H1 (cell line): ENCODE results near the gene RPGRIP1.

Experiments
- ATF3 ChIP-seq: IDR thresholded peaks from 2 replicates; pipeline ENCODE4 v1.6.1; 2011; ENCODE audit warnings: low read depth, mild to moderate bottlenecking, low read length; ENCODE audit not compliant: insufficient read depth
- CBX5 ChIP-seq: fragments of 300-800, 300-1000 bp; sonication (generic); IDR thresholded peaks from 2 replicates; pipeline ENCODE4 v1.7.1; 2016; ENCODE audit warnings: antibody characterized with exemption, low read length, low read depth
- CHD2 ChIP-seq: IDR thresholded peaks from 2 replicates; pipeline ENCODE4 v1.6.1; 2012; ENCODE audit warnings: low read length, improper control_type of control experiment
- CREB1 ChIP-seq: IDR thresholded peaks from 2 replicates; pipeline ENCODE4 v1.6.1; 2012; ENCODE audit warnings: inconsistent platforms
- CTCF ChIP-seq, 3 experiments: IDR thresholded peaks; 1 replicate in 2 of 3; 2 replicates in 1 of 3; pipeline versions ENCODE4 v1.5.1 to v1.6.1; 2011; ENCODE audit warnings: low read length in 3 of 3, mild to moderate bottlenecking in 3 of 3, inconsistent platforms in 2 of 3, low read depth in 1 of 3, moderate library complexity in 1 of 3; ENCODE audit not compliant: insufficient read depth in 1 of 3; ENCODE audit errors: control extremely low read depth in 1 of 3
- KDM4A ChIP-seq: IDR thresholded peaks from one replicate; pipeline ENCODE4 v1.7.1; 2012; ENCODE audit warnings: low read depth, mild to moderate bottlenecking, moderate library complexity, low read length, inconsistent platforms; ENCODE audit not compliant: severe bottlenecking
- SP1 ChIP-seq: IDR thresholded peaks from 2 replicates; pipeline ENCODE4 v1.6.1; 2011; ENCODE audit warnings: low read depth, low read length
- TCF12 ChIP-seq: IDR thresholded peaks from 2 replicates; pipeline ENCODE4 v1.6.1; 2011; ENCODE audit warnings: low read depth, mild to moderate bottlenecking, low read length
- YY1 ChIP-seq: IDR thresholded peaks from 2 replicates; pipeline ENCODE4 v1.6.1; 2011; ENCODE audit warnings: low read depth, mild to moderate bottlenecking, low read length

- TF ChIP-seq ATF3, result no peak
- no peak for TF ChIP-seq SP1
- peak; percentile 5 to 35 (median 27); a peak in 3 of 4 replicates for TF ChIP-seq CTCF (IDR thresholded peaks at IDR 0.05; ENCODE audit: control extremely low read depth in 1 of 3, insufficient read depth in 1 of 3, low read depth in 1 of 3, low read length in 3 of 3)
- TF ChIP-seq CBX5, result no peak
- TF ChIP-seq CHD2, result no peak
- no peak for TF ChIP-seq CREB1
- TF ChIP-seq YY1, result peak; percentile 70; the same call in 1 of the 2 replicates
- TF ChIP-seq KDM4A, result peak; percentile 32
- no peak for TF ChIP-seq TCF12
These were observed 21.0 kb downstream of the RPGRIP1 start for GRCh38 chr14:21300892-21301291.
